ENCODE data around the gene APOC3. TPM values are rescaled to one million over a fixed set of nuclear protein-coding genes. Genes with fewer than 3 reads are reported as not detected.

APOC3 gene
- total RNA-seq, 3 donors from 2014 or later (not counting 1 experiment from before 2014, with no cell fraction given), result not detected

DNA sequence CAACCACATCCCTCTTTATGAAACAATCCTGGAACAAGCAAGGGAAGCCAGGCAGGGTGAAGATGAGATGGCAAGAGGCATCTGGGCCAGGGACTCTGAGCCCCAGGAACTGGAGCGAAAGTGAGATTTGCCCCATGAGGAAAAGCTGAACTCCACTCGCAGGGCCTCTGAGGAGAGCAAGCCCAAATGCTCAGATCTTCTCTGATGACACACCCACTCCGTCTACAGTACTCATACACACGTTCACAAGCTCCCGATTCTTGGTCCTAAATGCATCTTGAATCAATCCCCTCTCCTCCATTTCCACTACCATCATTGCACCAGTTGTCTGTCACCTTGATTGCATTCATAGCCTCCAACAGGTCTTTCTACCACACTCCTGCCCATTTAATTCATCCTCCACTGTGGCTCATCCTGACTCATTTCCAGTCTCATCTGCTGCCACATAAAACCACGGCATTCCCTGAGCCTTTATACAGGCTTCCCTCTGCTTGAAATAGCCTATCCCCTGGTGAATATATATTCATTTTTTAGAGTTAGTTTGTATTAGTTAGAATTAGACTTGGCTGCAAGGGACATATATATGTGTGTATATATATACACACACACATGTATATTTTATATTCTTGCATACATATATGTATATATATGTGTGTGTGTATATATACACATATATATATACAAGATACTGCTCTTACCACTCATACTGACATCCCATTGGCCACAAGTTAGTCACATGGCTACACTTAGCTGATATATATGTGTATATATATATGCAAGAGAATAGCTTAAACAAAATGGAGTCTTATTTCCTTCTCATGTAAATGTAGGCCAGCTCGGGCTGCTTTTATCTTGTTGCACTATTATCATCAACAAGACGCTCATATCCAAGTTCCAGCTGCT is 36.6 kb upstream of the APOC3 start:
- WGBS (ENCODE audit: insufficient coverage), result 93% methylated on average over 7 of the region's 8 CpGs
- Mint-ChIP-seq H3K4me1 (peaks cover 8 to 18% of the 10 kb centered on the region in 2 donors), H3K27ac (no peak overlapping the region), H3K9me3 (no peaks in the 10 kb centered on the region), H3K27me3 (ENCODE audit: low read depth in 2 of 2) (no peaks in the 10 kb centered on the region), H3K4me3 (no peak overlapping the region), H3K36me3 (no peaks in the 10 kb centered on the region)
- ATAC-seq (no peak), DNase-seq (no peak)
- Histone ChIP-seq H3K4me1 (ENCODE audit: control insufficient read depth, insufficient read depth, low read length) (peaks cover 17% of the 10 kb centered on the region), H3K27ac (ENCODE audit: low read length) (no peak overlapping the region), H3K36me3 (ENCODE audit: control insufficient read depth, insufficient read depth, low read length) (no peaks in the 10 kb centered on the region), H3K9me3 (ENCODE audit: control insufficient read depth, insufficient read depth, low read length) (no peaks in the 10 kb centered on the region), H3K4me3 (ENCODE audit: low read length) (no peak overlapping the region), H3K27me3 (ENCODE audit: control insufficient read depth, insufficient read depth, low read length) (no peaks in the 10 kb centered on the region)
- intact Hi-C loops (cut with micrococcal nuclease), result loop anchor here (5.0 kb wide), 1 partner anchor 59 kb away; no protein-coding TSS in a partner anchor
- TF ChIP-seq, protein P1, sequence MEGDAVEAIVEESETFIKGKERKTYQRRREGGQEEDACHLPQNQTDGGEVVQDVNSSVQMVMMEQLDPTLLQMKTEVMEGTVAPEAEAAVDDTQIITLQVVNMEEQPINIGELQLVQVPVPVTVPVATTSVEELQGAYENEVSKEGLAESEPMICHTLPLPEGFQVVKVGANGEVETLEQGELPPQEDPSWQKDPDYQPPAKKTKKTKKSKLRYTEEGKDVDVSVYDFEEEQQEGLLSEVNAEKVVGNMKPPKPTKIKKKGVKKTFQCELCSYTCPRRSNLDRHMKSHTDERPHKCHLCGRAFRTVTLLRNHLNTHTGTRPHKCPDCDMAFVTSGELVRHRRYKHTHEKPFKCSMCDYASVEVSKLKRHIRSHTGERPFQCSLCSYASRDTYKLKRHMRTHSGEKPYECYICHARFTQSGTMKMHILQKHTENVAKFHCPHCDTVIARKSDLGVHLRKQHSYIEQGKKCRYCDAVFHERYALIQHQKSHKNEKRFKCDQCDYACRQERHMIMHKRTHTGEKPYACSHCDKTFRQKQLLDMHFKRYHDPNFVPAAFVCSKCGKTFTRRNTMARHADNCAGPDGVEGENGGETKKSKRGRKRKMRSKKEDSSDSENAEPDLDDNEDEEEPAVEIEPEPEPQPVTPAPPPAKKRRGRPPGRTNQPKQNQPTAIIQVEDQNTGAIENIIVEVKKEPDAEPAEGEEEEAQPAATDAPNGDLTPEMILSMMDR (IDR thresholded peaks at IDR 0.05), result no peak

DNA sequence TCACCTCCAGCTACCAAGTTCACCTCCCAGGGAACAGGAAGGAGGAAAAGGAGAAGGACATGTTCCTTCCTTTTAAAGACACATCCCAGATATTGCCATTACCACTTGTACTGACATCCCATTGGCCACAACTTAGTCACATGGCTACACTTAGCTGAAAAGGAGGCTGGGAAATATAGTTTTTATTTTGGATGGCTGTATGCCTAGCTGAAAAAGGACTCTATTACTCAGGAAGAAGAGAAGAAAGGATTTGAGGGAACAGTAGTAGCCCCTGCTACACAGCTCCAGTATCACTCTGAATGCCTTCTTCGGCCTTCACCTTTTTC is 36.0 kb upstream of the APOC3 start:
- no peak overlapping the region for H3K27ac ChIP-seq (ENCODE audit: low read length)
- H3K36me3 ChIP-seq (ENCODE audit: control insufficient read depth, insufficient read depth, low read length), result no peaks in the 10 kb centered on the region
- no peak overlapping the region for H3K4me3 ChIP-seq (ENCODE audit: low read length)
- Mint-ChIP-seq H3K27ac (no peak overlapping the region), H3K4me3 (no peak overlapping the region), H3K9me3 (no peaks in the 10 kb centered on the region), H3K4me1 (peaks cover 2 to 12% of the 10 kb centered on the region in 2 donors), H3K27me3 (ENCODE audit: low read depth in 2 of 2) (peaks cover under 1 to 2% of the 10 kb centered on the region in 2 donors), H3K36me3 (no peaks in the 10 kb centered on the region)
- intact Hi-C loops (cut with micrococcal nuclease), result loop anchor here (5.0 kb wide), 1 partner anchor 59 kb away; no protein-coding TSS in a partner anchor
- ATAC-seq (no peak), DNase-seq (no peak)
- H3K9me3 ChIP-seq (ENCODE audit: control insufficient read depth, insufficient read depth, low read length), result no peaks in the 10 kb centered on the region
- 93% methylated on average over 1 of the region's 1 CpG for WGBS (ENCODE audit: insufficient coverage)
- peaks cover 11% of the 10 kb centered on the region for H3K4me1 ChIP-seq (ENCODE audit: control insufficient read depth, insufficient read depth, low read length)
- no peaks in the 10 kb centered on the region for H3K27me3 ChIP-seq (ENCODE audit: control insufficient read depth, insufficient read depth, low read length)
- TF ChIP-seq, protein P1 (IDR thresholded peaks at IDR 0.05), result no peak

DNA sequence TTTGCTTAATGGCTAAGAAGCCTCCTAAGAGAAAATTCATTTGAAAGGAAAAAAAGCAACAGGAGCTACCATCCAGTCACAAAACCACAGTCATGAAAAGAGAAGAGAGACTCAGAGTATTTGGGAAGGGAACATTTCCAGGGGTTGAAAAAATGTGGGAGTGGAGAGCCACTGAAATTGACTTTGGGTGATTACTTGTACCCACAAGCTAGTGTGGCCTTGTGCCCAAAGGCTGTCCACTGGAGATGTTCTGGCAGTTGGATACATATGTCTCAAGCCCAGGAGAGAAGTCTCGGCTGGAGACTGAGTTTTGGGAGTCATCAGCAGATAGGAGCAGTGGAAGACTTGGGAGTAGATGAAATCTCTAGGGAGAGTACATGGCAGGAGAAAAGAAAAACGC is 34.9 kb upstream of the APOC3 start:
- Histone ChIP-seq H3K4me1 (ENCODE audit: control insufficient read depth, insufficient read depth, low read length) (peaks cover 10% of the 10 kb centered on the region), H3K27me3 (ENCODE audit: control insufficient read depth, insufficient read depth, low read length) (no peaks in the 10 kb centered on the region), H3K27ac (ENCODE audit: low read length) (no peak overlapping the region), H3K36me3 (ENCODE audit: control insufficient read depth, insufficient read depth, low read length) (no peaks in the 10 kb centered on the region), H3K9me3 (ENCODE audit: control insufficient read depth, insufficient read depth, low read length) (no peaks in the 10 kb centered on the region), H3K4me3 (ENCODE audit: low read length) (no peak overlapping the region)
- Mint-ChIP-seq H3K27ac (no peak overlapping the region), H3K9me3 (no peaks in the 10 kb centered on the region), H3K36me3 (no peaks in the 10 kb centered on the region), H3K4me3 (no peak overlapping the region), H3K27me3 (ENCODE audit: low read depth in 2 of 2) (peaks cover 3 to 13% of the 10 kb centered on the region in 2 donors), H3K4me1 (peaks cover 0 to 7% of the 10 kb centered on the region in 2 donors)
- intact Hi-C loops (cut with micrococcal nuclease), result loop anchor here (5.0 kb wide), 1 partner anchor 57 kb away; no protein-coding TSS in a partner anchor
- no peak for DNase-seq
- TF ChIP-seq, protein P1 (IDR thresholded peaks at IDR 0.05), result no peak
- no peak for ATAC-seq
- WGBS (ENCODE audit: insufficient coverage), result 82% methylated on average over 2 of the region's 2 CpGs

Data from natural killer cell (primary cell).